ENCODE results near the gene GPC3. TPM values are rescaled to one million over a fixed set of nuclear protein-coding genes. Genes with fewer than 3 reads are reported as not detected.

The GPC3 gene
- total RNA-seq, 2 experiments from 2014 or later, result 0.25 to 0.59 TPM

GRCh38 chrX:133783274-133783673, 202.1 kb downstream of the GPC3 start:
- intact Hi-C loops (cut with DNase I, micrococcal nuclease), result no loop called here
- Histone ChIP-seq H3K27me3 (ENCODE audit: control insufficient read depth in 1 of 2, insufficient read depth in 2 of 2, low read length in 2 of 2) (no peaks in the 10 kb centered on the region), H3K4me1 (ENCODE audit: insufficient read depth, low read length) (no peaks in the 10 kb centered on the region), H3K9me3 (ENCODE audit: control insufficient read depth in 1 of 2, insufficient read depth in 1 of 2, low read length in 2 of 2) (no peaks in the 10 kb centered on the region), H3K27ac (ENCODE audit: low read depth in 1 of 2, low read length in 2 of 2) (no peak overlapping the region), H3K36me3 (ENCODE audit: insufficient read depth, low read length) (no peaks in the 10 kb centered on the region), H3K4me3 (ENCODE audit: low read length) (no peak overlapping the region)
- TF ChIP-seq CTCF (IDR thresholded peaks at IDR 0.05), result no peak
- DNase-seq (no peak), ATAC-seq (ENCODE audit: poor library complexity) (no peak)
- H3K4me3 Mint-ChIP-seq, result no peak overlapping the region
- H3K9me3 Mint-ChIP-seq, result no peaks in the 10 kb centered on the region
- no peak overlapping the region for H3K27ac Mint-ChIP-seq
- H3K27me3 Mint-ChIP-seq, result no peaks in the 10 kb centered on the region
- no peaks in the 10 kb centered on the region for H3K4me1 Mint-ChIP-seq (ENCODE audit: low read depth)
- POLR2A ChIA-PET, result no interaction called here
- CTCF ChIA-PET, result interaction anchor here (1.9 kb wide), 1 partner anchor 9 kb away, joined by 9 read pairs; no protein-coding TSS in a partner anchor
- no peaks in the 10 kb centered on the region for H3K36me3 Mint-ChIP-seq (ENCODE audit: low read depth)

- CTCF ChIA-PET, result interaction anchor here (1.1 kb wide), 1 partner anchor 11 kb away, joined by 3 read pairs; no protein-coding TSS in a partner anchor
- intact Hi-C loops (cut with DNase I, micrococcal nuclease), result no loop called here
Measured at GRCh38 chrX:133781174-133781573, 204.2 kb downstream of the GPC3 start.

DNA sequence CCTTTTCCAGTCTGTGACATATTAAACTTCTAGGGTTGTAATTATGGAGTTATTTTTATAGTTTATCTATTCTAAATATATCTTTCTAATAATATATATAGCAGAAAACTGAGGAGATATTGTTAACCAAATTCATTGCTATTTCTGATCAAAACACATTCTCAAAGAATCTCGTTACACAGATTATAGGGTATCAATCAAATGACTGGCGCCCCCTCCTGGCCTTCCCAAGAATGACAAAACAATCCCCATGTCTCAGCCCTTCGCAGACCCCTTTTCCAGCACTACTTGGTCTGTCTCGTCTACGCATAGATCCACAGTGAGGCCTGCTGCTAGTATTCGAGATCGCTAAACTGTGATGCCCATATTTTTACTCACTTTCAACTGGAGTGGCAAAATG, 209.3 kb downstream of the GPC3 start:
- ChIA-PET CTCF (interaction anchor here (1.1 kb wide), 1 partner anchor 30 kb away, joined by 4 read pairs; no protein-coding TSS in a partner anchor), POLR2A (no interaction called here)
- H3K4me3 ChIP-seq (ENCODE audit: low read length), result no peak overlapping the region
- intact Hi-C loops (cut with DNase I, micrococcal nuclease), result loop anchor here (1.0 to 10.0 kb wide), 3 partner anchors 31 to 441 kb away; no protein-coding TSS in a partner anchor
- DNase-seq (peak; percentile 12 to 65 (median 30)), ATAC-seq (ENCODE audit: poor library complexity) (no peak)
- H3K36me3 ChIP-seq (ENCODE audit: insufficient read depth, low read length), result no peaks in the 10 kb centered on the region
- H3K9me3 ChIP-seq (ENCODE audit: control insufficient read depth in 1 of 2, insufficient read depth in 1 of 2, low read length in 2 of 2), result no peaks in the 10 kb centered on the region
- Mint-ChIP-seq H3K4me1 (ENCODE audit: low read depth) (no peaks in the 10 kb centered on the region), H3K9me3 (no peaks in the 10 kb centered on the region), H3K27ac (no peak overlapping the region), H3K27me3 (no peaks in the 10 kb centered on the region), H3K4me3 (no peak overlapping the region), H3K36me3 (ENCODE audit: low read depth) (no peaks in the 10 kb centered on the region)
- H3K27me3 ChIP-seq (ENCODE audit: control insufficient read depth in 1 of 2, insufficient read depth in 2 of 2, low read length in 2 of 2), result no peaks in the 10 kb centered on the region
- peak; percentile 58 for TF ChIP-seq CTCF (IDR thresholded peaks at IDR 0.05)
- no peaks in the 10 kb centered on the region for H3K4me1 ChIP-seq (ENCODE audit: insufficient read depth, low read length)
- H3K27ac ChIP-seq (ENCODE audit: low read depth in 1 of 2, low read length in 2 of 2), result no peak overlapping the region

More at GRCh38 chrX:133781174-133781573, 204.2 kb downstream of the GPC3 start:
- no peaks in the 10 kb centered on the region for H3K27me3 ChIP-seq (ENCODE audit: control insufficient read depth in 1 of 2, insufficient read depth in 2 of 2, low read length in 2 of 2)
- H3K27ac Mint-ChIP-seq, result no peak overlapping the region
- ATAC-seq (ENCODE audit: poor library complexity) (no peak), DNase-seq (no peak)
- H3K4me1 ChIP-seq (ENCODE audit: insufficient read depth, low read length), result no peaks in the 10 kb centered on the region
- no peaks in the 10 kb centered on the region for H3K9me3 Mint-ChIP-seq
- no peaks in the 10 kb centered on the region for H3K9me3 ChIP-seq (ENCODE audit: control insufficient read depth in 1 of 2, insufficient read depth in 1 of 2, low read length in 2 of 2)
- no peak overlapping the region for H3K27ac ChIP-seq (ENCODE audit: low read depth in 1 of 2, low read length in 2 of 2)
- POLR2A ChIA-PET, result no interaction called here
- no peaks in the 10 kb centered on the region for H3K36me3 ChIP-seq (ENCODE audit: insufficient read depth, low read length)
- no peak for TF ChIP-seq CTCF (IDR thresholded peaks at IDR 0.05)
- no peaks in the 10 kb centered on the region for H3K27me3 Mint-ChIP-seq
- H3K36me3 Mint-ChIP-seq (ENCODE audit: low read depth), result no peaks in the 10 kb centered on the region
- no peak overlapping the region for H3K4me3 ChIP-seq (ENCODE audit: low read length)
- H3K4me1 Mint-ChIP-seq (ENCODE audit: low read depth), result no peaks in the 10 kb centered on the region
- no peak overlapping the region for H3K4me3 Mint-ChIP-seq

Data from CD4-positive, alpha-beta T cell (primary cell).